Measurements from ENCODE around the gene TM6SF1.

The TM6SF1 gene

GRCh38 chr15:83077491-83078230, 29.8 kb upstream of the TM6SF1 start:
- Histone ChIP-seq H3K4me2 (ENCODE audit: low read length) (no peak overlapping the region), H3K9me3 (ENCODE audit: low read length) (peaks cover 6% of the 10 kb centered on the region; the same call in 1 of the 2 replicates), H2AFZ (ENCODE audit: low read length) (no peak overlapping the region), H3K27me3 (ENCODE audit: insufficient read depth, low read length) (peaks cover 3% of the 10 kb centered on the region; the same call in 1 of the 2 replicates), H3K27ac (ENCODE audit: low read depth, low read length, poor library complexity, severe bottlenecking) (no peak overlapping the region), H3F3A (ENCODE audit: insufficient read depth, low read length) (no peaks in the 10 kb centered on the region), H3K4me1 (ENCODE audit: insufficient read depth, low read length, severe bottlenecking) (no peaks in the 10 kb centered on the region), H3K9ac (ENCODE audit: low read length) (no peak overlapping the region), H3K4me3 (ENCODE audit: low read depth, low read length, poor library complexity, severe bottlenecking) (no peak overlapping the region), H4K20me1 (ENCODE audit: insufficient read depth, low read length) (no peaks in the 10 kb centered on the region), H3K36me3 (ENCODE audit: insufficient read depth, low read length) (no peaks in the 10 kb centered on the region), H3K9me2 (ENCODE audit: low read depth, low read length) (no peaks in the 10 kb centered on the region), H3K79me2 (ENCODE audit: insufficient read depth, low read length) (no peaks in the 10 kb centered on the region)
- TF ChIP-seq EZH2 (IDR thresholded peaks at IDR 0.05; ENCODE audit: borderline replicate concordance, low read length): no peak

DNA sequence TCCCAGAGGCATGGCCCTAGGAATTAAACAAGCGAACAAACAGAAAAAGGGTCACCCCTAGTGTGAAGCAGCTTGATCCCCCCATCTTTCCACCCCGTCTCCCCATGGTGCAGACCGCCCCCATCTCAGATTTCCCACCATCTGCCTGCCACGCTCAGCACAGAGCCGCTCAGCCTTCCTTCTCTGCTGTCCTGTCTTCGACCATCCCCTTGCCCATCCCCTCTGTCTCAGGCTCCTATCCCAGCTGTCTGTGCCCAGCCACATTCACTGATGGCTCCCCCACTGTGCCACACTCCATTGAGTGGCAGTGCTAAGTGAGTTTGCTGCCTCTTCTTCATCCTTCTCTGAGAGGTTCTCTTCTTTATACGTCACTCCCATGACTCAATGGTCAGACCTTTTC, 28.7 kb upstream of the TM6SF1 start:
- no peak overlapping the region for H3K4me3 ChIP-seq (ENCODE audit: low read depth, low read length, poor library complexity, severe bottlenecking)
- H3K9ac ChIP-seq (ENCODE audit: low read length): no peak overlapping the region
- TF ChIP-seq, protein P1, sequence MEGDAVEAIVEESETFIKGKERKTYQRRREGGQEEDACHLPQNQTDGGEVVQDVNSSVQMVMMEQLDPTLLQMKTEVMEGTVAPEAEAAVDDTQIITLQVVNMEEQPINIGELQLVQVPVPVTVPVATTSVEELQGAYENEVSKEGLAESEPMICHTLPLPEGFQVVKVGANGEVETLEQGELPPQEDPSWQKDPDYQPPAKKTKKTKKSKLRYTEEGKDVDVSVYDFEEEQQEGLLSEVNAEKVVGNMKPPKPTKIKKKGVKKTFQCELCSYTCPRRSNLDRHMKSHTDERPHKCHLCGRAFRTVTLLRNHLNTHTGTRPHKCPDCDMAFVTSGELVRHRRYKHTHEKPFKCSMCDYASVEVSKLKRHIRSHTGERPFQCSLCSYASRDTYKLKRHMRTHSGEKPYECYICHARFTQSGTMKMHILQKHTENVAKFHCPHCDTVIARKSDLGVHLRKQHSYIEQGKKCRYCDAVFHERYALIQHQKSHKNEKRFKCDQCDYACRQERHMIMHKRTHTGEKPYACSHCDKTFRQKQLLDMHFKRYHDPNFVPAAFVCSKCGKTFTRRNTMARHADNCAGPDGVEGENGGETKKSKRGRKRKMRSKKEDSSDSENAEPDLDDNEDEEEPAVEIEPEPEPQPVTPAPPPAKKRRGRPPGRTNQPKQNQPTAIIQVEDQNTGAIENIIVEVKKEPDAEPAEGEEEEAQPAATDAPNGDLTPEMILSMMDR (IDR thresholded peaks at IDR 0.05; ENCODE audit: low read length): no peak
- TF ChIP-seq EZH2 (IDR thresholded peaks at IDR 0.05; ENCODE audit: borderline replicate concordance, low read length): no peak
- peaks cover 3% of the 10 kb centered on the region; the same call in 1 of the 2 replicates for H3K9me3 ChIP-seq (ENCODE audit: low read length)
- no peak overlapping the region for H3K4me2 ChIP-seq (ENCODE audit: low read length)
- H2AFZ ChIP-seq (ENCODE audit: low read length): no peak overlapping the region
- H3K27me3 ChIP-seq (ENCODE audit: insufficient read depth, low read length): peaks cover 3% of the 10 kb centered on the region; the same call in 1 of the 2 replicates
- H3K9me2 ChIP-seq (ENCODE audit: low read depth, low read length): no peaks in the 10 kb centered on the region
- no peaks in the 10 kb centered on the region for H3F3A ChIP-seq (ENCODE audit: insufficient read depth, low read length)
- no peak overlapping the region for H3K27ac ChIP-seq (ENCODE audit: low read depth, low read length, poor library complexity, severe bottlenecking)
- no peaks in the 10 kb centered on the region for H3K36me3 ChIP-seq (ENCODE audit: insufficient read depth, low read length)
- no peaks in the 10 kb centered on the region for H3K4me1 ChIP-seq (ENCODE audit: insufficient read depth, low read length, severe bottlenecking)
- no peaks in the 10 kb centered on the region for H4K20me1 ChIP-seq (ENCODE audit: insufficient read depth, low read length)
- H3K79me2 ChIP-seq (ENCODE audit: insufficient read depth, low read length): no peaks in the 10 kb centered on the region

- no peak for TF ChIP-seq EZH2 (IDR thresholded peaks at IDR 0.05; ENCODE audit: borderline replicate concordance, low read length)
- TF ChIP-seq, protein P1 (IDR thresholded peaks at IDR 0.05; ENCODE audit: low read length): no peak
- H3K4me2 ChIP-seq (ENCODE audit: low read length): no peak overlapping the region
- H4K20me1 ChIP-seq (ENCODE audit: insufficient read depth, low read length): no peaks in the 10 kb centered on the region
- H3K4me1 ChIP-seq (ENCODE audit: insufficient read depth, low read length, severe bottlenecking): no peaks in the 10 kb centered on the region
- H3K9me3 ChIP-seq (ENCODE audit: low read length): no peaks in the 10 kb centered on the region
- no peak overlapping the region for H2AFZ ChIP-seq (ENCODE audit: low read length)
- H3K4me3 ChIP-seq (ENCODE audit: low read depth, low read length, poor library complexity, severe bottlenecking): no peak overlapping the region
- no peak overlapping the region for H3K9ac ChIP-seq (ENCODE audit: low read length)
- H3K27ac ChIP-seq (ENCODE audit: low read depth, low read length, poor library complexity, severe bottlenecking): no peak overlapping the region
- peaks cover 3% of the 10 kb centered on the region; the same call in 1 of the 2 replicates for H3K27me3 ChIP-seq (ENCODE audit: insufficient read depth, low read length)
- no peaks in the 10 kb centered on the region for H3K79me2 ChIP-seq (ENCODE audit: insufficient read depth, low read length)
- H3F3A ChIP-seq (ENCODE audit: insufficient read depth, low read length): no peaks in the 10 kb centered on the region
- no peaks in the 10 kb centered on the region for H3K9me2 ChIP-seq (ENCODE audit: low read depth, low read length)
- H3K36me3 ChIP-seq (ENCODE audit: insufficient read depth, low read length): no peaks in the 10 kb centered on the region
Measured at GRCh38 chr15:83081256-83082014, 26.0 kb upstream of the TM6SF1 start.
